Osteoblast (primary cell): ENCODE data around the gene EMILIN2. TPM values are rescaled to one million over a fixed set of nuclear protein-coding genes. Genes with fewer than 3 reads are reported as not detected.

Experiments used
- DNase-seq: peaks from one replicate; pipeline ENCODE4 v3.0.0; 2011; ENCODE audit warnings: low spot score, mixed read lengths; ENCODE audit not compliant: insufficient read length; ENCODE audit errors: missing footprints
- H2AFZ ChIP-seq: 2 replicates; pipeline ENCODE4 v1.6.0; 2011; ENCODE audit warnings: mild to moderate bottlenecking, low read length
- H3K27ac ChIP-seq: 2 replicates; pipeline ENCODE4 v1.5.1; 2011; ENCODE audit warnings: mild to moderate bottlenecking, low read depth, low read length, moderate library complexity
- H3K27me3 ChIP-seq: 2 replicates; pipeline ENCODE4 v1.6.0; 2012; ENCODE audit warnings: mild to moderate bottlenecking, control low read depth, inconsistent platforms, low read length, moderate library complexity; ENCODE audit not compliant: insufficient read depth
- H3K36me3 ChIP-seq: 2 replicates; pipeline ENCODE4 v1.5.1; 2011; ENCODE audit warnings: mild to moderate bottlenecking, low read length, control low read depth, moderate library complexity; ENCODE audit not compliant: insufficient read depth
- H3K4me1 ChIP-seq: 2 replicates; pipeline ENCODE4 v1.5.1; 2011; ENCODE audit warnings: mild to moderate bottlenecking, low read length, control low read depth, moderate library complexity; ENCODE audit not compliant: insufficient read depth
- H3K4me2 ChIP-seq: 2 replicates; pipeline ENCODE4 v1.6.0; 2011; ENCODE audit warnings: mild to moderate bottlenecking, low read length; ENCODE audit not compliant: insufficient read depth
- H3K4me3 ChIP-seq: fragments of 200-600 bp; sonication (generic); 3 replicates; pipeline ENCODE4 v1.5.1; 2012; ENCODE audit warnings: mild to moderate bottlenecking, low read length, inconsistent platforms; ENCODE audit not compliant: insufficient read depth
- H3K79me2 ChIP-seq: 2 replicates; pipeline ENCODE4 v1.6.0; 2012; ENCODE audit warnings: mild to moderate bottlenecking, low read length, control low read depth, inconsistent platforms; ENCODE audit not compliant: insufficient read depth
- H3K9me3 ChIP-seq: 2 replicates; pipeline ENCODE4 v1.5.1; 2011; ENCODE audit warnings: low read depth, low read length, control low read depth
- H4K20me1 ChIP-seq: 2 replicates; pipeline ENCODE4 v1.6.0; 2012; ENCODE audit warnings: mild to moderate bottlenecking, low read length, control low read depth; ENCODE audit not compliant: insufficient read depth
- total RNA-seq: library from RNA; depleted of rRNA; stranded (reverse); fragments of >200 nt; gene quantifications from 2 replicates; pipeline ENCODE4 v1.2.3, GENCODE V29; 2012
- TF ChIP-seq, protein P1 (sequence below): IDR thresholded peaks from 2 replicates; pipeline ENCODE4 v1.5.1; 2011; ENCODE audit warnings: mild to moderate bottlenecking, low read depth, low read length, moderate library complexity; ENCODE audit errors: extremely low read depth

Gene EMILIN2
- total RNA-seq, 1 donor = 4.3 TPM

- Histone ChIP-seq H2AFZ (no peak overlapping the region), H4K20me1 (no peaks in the 10 kb centered on the region), H3K4me3 (no peak overlapping the region), H3K9me3 (no peaks in the 10 kb centered on the region), H3K4me2 (no peak overlapping the region), H3K27ac (no peak overlapping the region), H3K4me1 (no peaks in the 10 kb centered on the region), H3K79me2 (no peaks in the 10 kb centered on the region), H3K27me3 (no peaks in the 10 kb centered on the region), H3K36me3 (peaks cover 90% of the 10 kb centered on the region)
- no peak for DNase-seq
- TF ChIP-seq, protein P1, sequence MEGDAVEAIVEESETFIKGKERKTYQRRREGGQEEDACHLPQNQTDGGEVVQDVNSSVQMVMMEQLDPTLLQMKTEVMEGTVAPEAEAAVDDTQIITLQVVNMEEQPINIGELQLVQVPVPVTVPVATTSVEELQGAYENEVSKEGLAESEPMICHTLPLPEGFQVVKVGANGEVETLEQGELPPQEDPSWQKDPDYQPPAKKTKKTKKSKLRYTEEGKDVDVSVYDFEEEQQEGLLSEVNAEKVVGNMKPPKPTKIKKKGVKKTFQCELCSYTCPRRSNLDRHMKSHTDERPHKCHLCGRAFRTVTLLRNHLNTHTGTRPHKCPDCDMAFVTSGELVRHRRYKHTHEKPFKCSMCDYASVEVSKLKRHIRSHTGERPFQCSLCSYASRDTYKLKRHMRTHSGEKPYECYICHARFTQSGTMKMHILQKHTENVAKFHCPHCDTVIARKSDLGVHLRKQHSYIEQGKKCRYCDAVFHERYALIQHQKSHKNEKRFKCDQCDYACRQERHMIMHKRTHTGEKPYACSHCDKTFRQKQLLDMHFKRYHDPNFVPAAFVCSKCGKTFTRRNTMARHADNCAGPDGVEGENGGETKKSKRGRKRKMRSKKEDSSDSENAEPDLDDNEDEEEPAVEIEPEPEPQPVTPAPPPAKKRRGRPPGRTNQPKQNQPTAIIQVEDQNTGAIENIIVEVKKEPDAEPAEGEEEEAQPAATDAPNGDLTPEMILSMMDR = no peak
These were observed 78.1 kb downstream of the EMILIN2 start for GRCh38 chr18:2924920-2925319.

DNA sequence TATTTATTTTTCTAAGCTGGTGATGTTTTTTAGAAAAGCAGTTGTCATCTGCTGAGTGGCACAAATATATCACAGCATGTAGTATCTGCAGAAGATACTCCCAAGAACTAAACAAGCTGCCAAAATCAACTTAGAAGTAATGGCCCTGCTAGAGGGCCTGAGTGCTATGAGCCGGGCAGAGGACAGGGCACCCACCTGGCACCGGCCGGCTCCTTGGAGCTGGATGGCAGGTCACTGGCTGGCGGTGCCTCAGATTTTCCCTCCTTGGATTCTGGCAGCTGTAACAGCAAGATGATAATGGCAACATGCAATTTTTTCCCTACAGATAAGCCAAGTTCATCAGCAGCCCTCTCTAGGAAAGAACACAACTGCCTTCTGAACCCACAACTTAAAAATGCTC lies 79.7 kb downstream of the EMILIN2 start:
- H3K9me3 ChIP-seq = no peaks in the 10 kb centered on the region
- H2AFZ ChIP-seq = no peak overlapping the region
- peaks cover 89% of the 10 kb centered on the region for H3K36me3 ChIP-seq
- no peak overlapping the region for H3K4me2 ChIP-seq
- H3K27me3 ChIP-seq = no peaks in the 10 kb centered on the region
- no peak overlapping the region for H3K27ac ChIP-seq
- TF ChIP-seq, protein P1 = no peak
- DNase-seq = no peak
- H3K4me1 ChIP-seq = no peaks in the 10 kb centered on the region
- no peak overlapping the region for H3K4me3 ChIP-seq
- H4K20me1 ChIP-seq = no peaks in the 10 kb centered on the region
- H3K79me2 ChIP-seq = no peaks in the 10 kb centered on the region

GRCh38 chr18:2927745-2928144 lies 80.9 kb downstream of the EMILIN2 start:
- DNase-seq = no peak
- no peaks in the 10 kb centered on the region for H3K27me3 ChIP-seq
- H3K4me1 ChIP-seq = peaks cover 5% of the 10 kb centered on the region
- TF ChIP-seq, protein P1 = no peak
- H2AFZ ChIP-seq = no peak overlapping the region
- no peaks in the 10 kb centered on the region for H3K79me2 ChIP-seq
- H3K36me3 ChIP-seq = peaks cover 77% of the 10 kb centered on the region
- H4K20me1 ChIP-seq = no peaks in the 10 kb centered on the region
- no peak overlapping the region for H3K4me3 ChIP-seq
- no peak overlapping the region for H3K27ac ChIP-seq
- H3K4me2 ChIP-seq = no peak overlapping the region
- H3K9me3 ChIP-seq = no peaks in the 10 kb centered on the region

DNA sequence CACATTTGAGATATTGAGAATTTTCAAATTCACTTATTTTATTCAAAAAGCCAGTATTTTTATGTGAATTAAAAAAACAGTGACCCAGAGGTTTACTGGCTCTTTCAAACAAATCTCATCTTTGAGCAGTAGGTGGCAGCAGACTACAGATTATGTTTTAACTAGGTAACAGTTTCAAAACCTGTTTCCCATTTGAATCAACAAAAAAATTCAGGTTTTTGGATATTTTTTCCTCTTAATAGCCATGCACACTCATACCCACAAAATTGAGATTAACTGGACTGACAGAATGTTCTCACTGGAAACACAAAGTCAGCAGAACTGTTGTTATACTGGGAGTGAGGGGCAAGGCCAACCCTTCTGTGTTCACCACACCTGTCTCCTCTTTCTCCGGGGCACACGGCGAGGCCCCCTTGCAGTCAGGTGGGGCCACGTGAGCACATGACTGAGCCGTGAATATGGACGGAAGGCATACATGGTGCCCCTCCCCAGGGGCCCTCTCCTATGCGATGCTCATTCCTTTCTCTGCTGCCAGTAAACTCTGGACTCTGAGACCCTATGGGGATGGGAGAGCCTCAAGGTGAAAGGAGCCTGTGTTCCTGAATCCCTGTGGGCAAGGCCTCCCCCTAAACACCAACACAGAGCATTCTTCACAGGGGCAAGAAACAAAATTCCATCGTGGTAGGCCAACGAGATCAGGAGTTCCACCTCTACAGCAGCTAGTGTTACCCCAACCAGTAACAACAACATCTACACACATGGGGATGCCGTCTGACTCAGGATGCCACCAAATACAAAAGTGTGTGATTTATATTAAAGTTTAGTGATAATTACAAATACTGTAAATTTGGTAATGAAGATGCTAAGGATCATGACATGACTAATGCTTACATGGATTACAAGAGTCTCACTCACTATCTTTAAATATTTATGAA lies 85.7 kb downstream of the EMILIN2 start:
- Histone ChIP-seq H3K4me1 (peaks cover 25% of the 10 kb centered on the region), H3K27me3 (no peaks in the 10 kb centered on the region), H3K79me2 (no peaks in the 10 kb centered on the region), H2AFZ (no peak overlapping the region), H3K27ac (peak overlapping the region; percentile 30), H3K9me3 (no peaks in the 10 kb centered on the region), H3K4me2 (peak overlapping the region; percentile 62), H4K20me1 (no peaks in the 10 kb centered on the region), H3K36me3 (peaks cover 61% of the 10 kb centered on the region), H3K4me3 (no peak overlapping the region)
- TF ChIP-seq, protein P1 = peak; percentile 74
- no peak for DNase-seq
